HCT116 (cell line): Measurements from ENCODE around the gene SLC5A6.

Source experiments
- CTCF ChIP-seq, 3 experiments: fragments of 200-600 bp in 1 of 3; sonication (generic) in 1 of 3; IDR thresholded peaks in 2 of 3; conservative IDR thresholded peaks in 1 of 3; 2 replicates each; pipeline ENCODE4 v1.5.1; 2012 to 2017; ENCODE audit warnings: low read depth in 2 of 3, low read length in 2 of 3, antibody characterized with exemption in 1 of 3, borderline replicate concordance in 1 of 3, control low read depth in 1 of 3, mild to moderate bottlenecking in 1 of 3, mixed read lengths in 1 of 3, mixed run types in 1 of 3, moderate library complexity in 1 of 3; ENCODE audit not compliant: insufficient read depth in 1 of 3
- EZH2 ChIP-seq: fragments of 200-600 bp; sonication (generic); IDR thresholded peaks from 2 replicates; pipeline ENCODE4 v1.6.1; 2017; ENCODE audit warnings: antibody characterized with exemption, mixed run types
- MAX ChIP-seq: IDR thresholded peaks from 2 replicates; pipeline ENCODE4 v1.6.1; 2012
- POLR2A ChIP-seq: IDR thresholded peaks from 2 replicates; pipeline ENCODE4 v1.7.0; 2011; ENCODE audit warnings: borderline replicate concordance; ENCODE audit not compliant: insufficient read depth, insufficient read length; ENCODE audit errors: extremely low read depth
- POLR2AphosphoS5 ChIP-seq: IDR thresholded peaks from 2 replicates; pipeline ENCODE4 v1.6.1; 2011; ENCODE audit warnings: mild to moderate bottlenecking, low read depth, low read length, moderate library complexity
- RAD21 ChIP-seq: IDR thresholded peaks from 2 replicates; pipeline ENCODE4 v1.6.1; 2012; ENCODE audit warnings: low read depth, mild to moderate bottlenecking
- SP1 ChIP-seq: IDR thresholded peaks from 2 replicates; pipeline ENCODE4 v1.6.1; 2012; ENCODE audit warnings: low read depth
- ZFX ChIP-seq: fragments of 450-650 bp; IDR thresholded peaks from 2 replicates; pipeline ENCODE4 v1.6.1; 2017

- TF ChIP-seq POLR2A (no peak), POLR2AphosphoS5 (no peak), CTCF (IDR thresholded peaks at IDR 0.05 in 2 of 3, conservative IDR thresholded peaks at IDR 0.05 in 1 of 3; ENCODE audit: borderline replicate concordance in 1 of 3, insufficient read depth in 1 of 3, low read depth in 2 of 3, low read length in 2 of 3) (no peak), RAD21 (no peak), EZH2 (no peak), MAX (no peak), ZFX (no peak), SP1 (no peak)
Measured at GRCh38 chr2:27251766-27252165, 39.7 kb upstream of the SLC5A6 start.
